SU-DHL-6 (cell line): ENCODE results near the gene CALN1.

Experiments used
- H2AFZ ChIP-seq: fragments of 200-600 bp; sonication (generic); 2 replicates; pipeline ENCODE4 v1.6.1; 2014; ENCODE audit warnings: low read depth, mild to moderate bottlenecking, moderate library complexity, mixed read lengths, antibody characterized with exemption, low read length; ENCODE audit not compliant: severe bottlenecking
- H3F3A ChIP-seq: fragments of 200-600 bp; shearing (Covaris generic); 2 replicates; pipeline ENCODE4 v1.6.0; 2016; ENCODE audit warnings: antibody characterized with exemption, mild to moderate bottlenecking; ENCODE audit not compliant: insufficient read depth
- H3K27ac ChIP-seq: fragments of 200-600 bp; sonication (generic); 2 replicates; pipeline ENCODE4 v1.5.1; 2016; ENCODE audit warnings: low read depth, mild to moderate bottlenecking, low read length, moderate library complexity, mixed read lengths
- H3K27me3 ChIP-seq: fragments of 200-600 bp; sonication (generic), shearing (Covaris generic); 2 replicates; pipeline ENCODE4 v1.6.0; 2014; ENCODE audit warnings: mild to moderate bottlenecking, low read length
- H3K36me3 ChIP-seq: fragments of 200-600 bp; sonication (generic); 2 replicates; pipeline ENCODE4 v1.6.1; 2014; ENCODE audit warnings: mild to moderate bottlenecking, low read length, mixed read lengths
- H3K4me2 ChIP-seq: fragments of 300-600, 200-600 bp; shearing (Covaris generic), sonication (generic); 2 replicates; pipeline ENCODE4 v1.6.0; 2014; ENCODE audit warnings: low read length, low read depth, mild to moderate bottlenecking; ENCODE audit not compliant: poor library complexity, severe bottlenecking
- H3K4me3 ChIP-seq: fragments of 200-600 bp; sonication (generic); 2 replicates; pipeline ENCODE4 v1.5.1; 2014; ENCODE audit warnings: antibody characterized with exemption, low read length, mild to moderate bottlenecking, mixed read lengths; ENCODE audit not compliant: insufficient read depth, poor library complexity, severe bottlenecking
- H3K79me2 ChIP-seq: fragments of 200-600 bp; sonication (generic); 2 replicates; pipeline ENCODE4 v1.6.1; 2014; ENCODE audit warnings: mild to moderate bottlenecking, low read length, moderate library complexity; ENCODE audit not compliant: insufficient read depth
- H3K9ac ChIP-seq: fragments of 200-600 bp; sonication (generic); 2 replicates; pipeline ENCODE4 v1.7.0; 2014; ENCODE audit warnings: mild to moderate bottlenecking, low read length
- H3K9me2 ChIP-seq: fragments of 200-600 bp; sonication (generic); replicated peaks from 2 replicates; pipeline ENCODE4 v1.6.1; 2014; ENCODE audit warnings: low read length; ENCODE audit not compliant: insufficient read depth
- H3K9me3 ChIP-seq: fragments of 200-600 bp; sonication (generic); 2 replicates; pipeline ENCODE4 v1.6.1; 2014; ENCODE audit warnings: low read length, mixed read lengths; ENCODE audit not compliant: insufficient read depth
- H4K20me1 ChIP-seq: fragments of 200-600 bp; sonication (generic); 2 replicates; pipeline ENCODE4 v1.6.1; 2014; ENCODE audit warnings: low read depth, mild to moderate bottlenecking, antibody characterized with exemption, low read length, moderate library complexity, mixed read lengths
- CTCF ChIP-seq: fragments of 200-600 bp; sonication (generic); IDR thresholded peaks from one replicate; pipeline ENCODE4 v1.5.1; 2017; ENCODE audit warnings: antibody characterized with exemption, mild to moderate bottlenecking, low read length, moderate library complexity; ENCODE audit not compliant: insufficient read depth, poor library complexity, severe bottlenecking
- EZH2phosphoT487 ChIP-seq: fragments of 200-600 bp; sonication (generic), shearing (Covaris generic); conservative IDR thresholded peaks from 2 replicates; pipeline ENCODE4 v1.6.1; 2018; ENCODE audit warnings: mild to moderate bottlenecking, antibody characterized with exemption, low read length, moderate library complexity, mixed read lengths

The CALN1 gene

GRCh38 chr7:71753956-71754664 lies 658.0 kb downstream of the CALN1 start:
- no peaks in the 10 kb centered on the region for H3K36me3 ChIP-seq
- H3K9ac ChIP-seq, result no peak overlapping the region
- H3F3A ChIP-seq, result no peaks in the 10 kb centered on the region
- no peak overlapping the region for H3K4me2 ChIP-seq
- no peak for TF ChIP-seq CTCF
- no peak for TF ChIP-seq EZH2phosphoT487
- H3K79me2 ChIP-seq, result no peaks in the 10 kb centered on the region
- no peaks in the 10 kb centered on the region for H4K20me1 ChIP-seq
- no peak overlapping the region for H2AFZ ChIP-seq
- no peaks in the 10 kb centered on the region for H3K9me2 ChIP-seq
- no peak overlapping the region for H3K27ac ChIP-seq
- H3K9me3 ChIP-seq, result no peaks in the 10 kb centered on the region
- H3K4me3 ChIP-seq, result no peak overlapping the region
- H3K27me3 ChIP-seq, result no peaks in the 10 kb centered on the region

DNA sequence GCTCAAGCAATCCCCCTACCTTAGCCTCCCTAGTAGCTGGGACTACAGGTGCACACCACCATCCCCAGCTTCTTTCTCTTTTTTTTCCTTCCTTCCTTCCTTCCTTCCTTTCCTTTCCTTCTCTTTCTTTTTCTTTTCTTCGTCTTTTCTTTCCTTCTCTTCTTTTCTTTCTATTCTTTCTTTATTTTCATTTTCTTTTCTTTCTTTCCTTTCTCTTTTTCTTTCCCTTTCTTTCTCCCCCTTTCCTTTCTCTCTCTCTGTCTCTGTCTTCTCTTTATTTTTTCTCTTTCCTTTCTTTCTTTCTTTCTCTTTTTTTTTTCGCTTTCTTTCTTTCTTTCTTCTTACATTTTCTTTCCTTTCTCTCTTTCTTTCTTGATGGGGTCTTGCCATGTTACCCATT lies 658.9 kb downstream of the CALN1 start:
- H4K20me1 ChIP-seq, result no peaks in the 10 kb centered on the region
- H3K4me3 ChIP-seq, result no peak overlapping the region
- no peaks in the 10 kb centered on the region for H3K27me3 ChIP-seq
- H3K9me3 ChIP-seq, result no peaks in the 10 kb centered on the region
- H3K4me2 ChIP-seq, result no peak overlapping the region
- no peak overlapping the region for H3K9ac ChIP-seq
- no peak overlapping the region for H3K27ac ChIP-seq
- H3K36me3 ChIP-seq, result no peaks in the 10 kb centered on the region
- no peak overlapping the region for H2AFZ ChIP-seq
- TF ChIP-seq EZH2phosphoT487, result no peak
- no peak for TF ChIP-seq CTCF
- no peaks in the 10 kb centered on the region for H3K79me2 ChIP-seq
- H3K9me2 ChIP-seq, result no peaks in the 10 kb centered on the region
- H3F3A ChIP-seq, result no peaks in the 10 kb centered on the region

GRCh38 chr7:71752171-71752935 lies 659.8 kb downstream of the CALN1 start:
- Histone ChIP-seq H4K20me1 (no peaks in the 10 kb centered on the region), H3F3A (no peaks in the 10 kb centered on the region), H3K9me3 (no peaks in the 10 kb centered on the region), H3K36me3 (no peaks in the 10 kb centered on the region), H3K9ac (no peak overlapping the region), H3K27me3 (no peaks in the 10 kb centered on the region), H3K27ac (no peak overlapping the region), H2AFZ (no peak overlapping the region), H3K9me2 (no peaks in the 10 kb centered on the region), H3K4me3 (no peak overlapping the region), H3K4me2 (no peak overlapping the region), H3K79me2 (no peaks in the 10 kb centered on the region)
- TF ChIP-seq EZH2phosphoT487, result no peak
- peak; percentile 30 for TF ChIP-seq CTCF
